Peyer's patch (tissue), 4 donors: Measurements from ENCODE around the gene RND3.

Experiments
- CTCF ChIP-seq, 6 experiments: fragments of 450-650 bp in 4 of 6; fragments of 200-600 bp in 2 of 6; sonication (generic) in 1 of 6; IDR thresholded peaks; one replicate each; pipeline ENCODE4 v1.5.1; 2017 to 2019; ENCODE audit warnings: antibody characterized with exemption in 6 of 6, mild to moderate bottlenecking in 3 of 6, moderate library complexity in 1 of 6
- POLR2A ChIP-seq, 2 donors: fragments of 450-650 bp; IDR thresholded peaks; one replicate each; pipeline ENCODE4 v1.5.1; 2017; ENCODE audit warnings: antibody characterized with exemption in 2 of 2, mild to moderate bottlenecking in 2 of 2, moderate library complexity in 2 of 2

DNA sequence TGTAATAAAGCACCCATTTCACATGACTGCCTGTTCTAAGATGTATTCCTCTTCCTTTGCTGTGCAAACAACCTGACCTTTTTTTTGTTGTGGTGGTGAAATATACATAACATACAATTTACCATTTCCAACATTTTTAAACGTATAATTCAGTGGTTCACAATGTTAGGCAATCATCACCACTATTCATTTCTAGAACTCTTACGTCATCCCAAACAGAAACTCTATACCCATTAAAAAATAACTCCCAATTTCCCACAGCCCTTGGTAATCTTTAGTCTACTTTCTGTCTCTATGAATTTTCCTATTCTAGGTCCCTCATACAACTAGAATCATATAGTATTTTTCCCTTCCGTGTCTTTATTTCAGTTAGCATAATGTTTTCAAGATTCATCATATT, 36.7 kb downstream of the RND3 start:
- no peak for TF ChIP-seq CTCF (IDR thresholded peaks at IDR 0.05)
- TF ChIP-seq POLR2A (IDR thresholded peaks at IDR 0.05): no peak
